Esophagus squamous epithelium (tissue), 4 donors: ENCODE data around the gene ITPK1.

ENCODE experiments used
- CTCF ChIP-seq, 6 experiments: fragments of 450-650 bp in 4 of 6; fragments of 200-600 bp in 2 of 6; sonication (generic) in 2 of 6; IDR thresholded peaks; one replicate each; pipeline ENCODE4 v1.5.1; 2016 to 2019; ENCODE audit warnings: antibody characterized with exemption in 6 of 6, mild to moderate bottlenecking in 4 of 6, moderate library complexity in 4 of 6
- POLR2A ChIP-seq, 4 donors: fragments of 450-650 bp; IDR thresholded peaks; one replicate each; pipeline ENCODE4 v1.6.1; 2017; ENCODE audit warnings: antibody characterized with exemption in 4 of 4, mild to moderate bottlenecking in 4 of 4, moderate library complexity in 3 of 4

GRCh38 chr14:92998946-92999345 lies 116.8 kb downstream of the ITPK1 start:
- TF ChIP-seq CTCF (IDR thresholded peaks at IDR 0.05) (no peak), POLR2A (IDR thresholded peaks at IDR 0.05) (no peak)
